ENCODE measurements around the gene MUC22.

DNA sequence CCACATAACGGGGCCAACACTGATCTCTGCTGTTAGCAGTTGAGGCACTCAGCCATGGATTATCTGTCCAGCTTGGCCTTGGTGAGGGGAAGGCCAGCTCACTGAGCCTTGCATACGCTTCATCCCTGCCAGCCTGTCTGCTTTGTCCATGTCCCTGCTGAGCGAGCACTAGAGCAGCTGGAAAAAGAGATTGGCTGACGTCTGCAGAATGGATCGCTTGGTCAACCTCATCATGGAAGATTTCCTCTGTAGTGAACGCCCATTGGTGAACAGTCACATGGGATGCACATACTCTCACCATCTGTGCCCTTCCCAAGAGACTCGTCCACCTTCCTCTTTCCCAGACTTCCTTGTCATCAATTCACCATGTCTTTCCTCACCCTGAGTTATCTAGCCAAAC lies 26.9 kb downstream of the MUC22 start:
- TF ChIP-seq, protein P1, sequence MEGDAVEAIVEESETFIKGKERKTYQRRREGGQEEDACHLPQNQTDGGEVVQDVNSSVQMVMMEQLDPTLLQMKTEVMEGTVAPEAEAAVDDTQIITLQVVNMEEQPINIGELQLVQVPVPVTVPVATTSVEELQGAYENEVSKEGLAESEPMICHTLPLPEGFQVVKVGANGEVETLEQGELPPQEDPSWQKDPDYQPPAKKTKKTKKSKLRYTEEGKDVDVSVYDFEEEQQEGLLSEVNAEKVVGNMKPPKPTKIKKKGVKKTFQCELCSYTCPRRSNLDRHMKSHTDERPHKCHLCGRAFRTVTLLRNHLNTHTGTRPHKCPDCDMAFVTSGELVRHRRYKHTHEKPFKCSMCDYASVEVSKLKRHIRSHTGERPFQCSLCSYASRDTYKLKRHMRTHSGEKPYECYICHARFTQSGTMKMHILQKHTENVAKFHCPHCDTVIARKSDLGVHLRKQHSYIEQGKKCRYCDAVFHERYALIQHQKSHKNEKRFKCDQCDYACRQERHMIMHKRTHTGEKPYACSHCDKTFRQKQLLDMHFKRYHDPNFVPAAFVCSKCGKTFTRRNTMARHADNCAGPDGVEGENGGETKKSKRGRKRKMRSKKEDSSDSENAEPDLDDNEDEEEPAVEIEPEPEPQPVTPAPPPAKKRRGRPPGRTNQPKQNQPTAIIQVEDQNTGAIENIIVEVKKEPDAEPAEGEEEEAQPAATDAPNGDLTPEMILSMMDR (IDR thresholded peaks at IDR 0.05; ENCODE audit: low read depth, low read length): no peak
- TF ChIP-seq POLR2A (IDR thresholded peaks at IDR 0.05; ENCODE audit: extremely low read depth, insufficient read length): no peak
- no peak for TF ChIP-seq MYC (IDR thresholded peaks at IDR 0.05; ENCODE audit: low read depth, low read length)
- TF ChIP-seq, protein P2, sequence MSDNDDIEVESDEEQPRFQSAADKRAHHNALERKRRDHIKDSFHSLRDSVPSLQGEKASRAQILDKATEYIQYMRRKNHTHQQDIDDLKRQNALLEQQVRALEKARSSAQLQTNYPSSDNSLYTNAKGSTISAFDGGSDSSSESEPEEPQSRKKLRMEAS (IDR thresholded peaks at IDR 0.05; ENCODE audit: low read depth, low read length): no peak

Measured in NB4 (cell line).